ENCODE measurements around the gene TBC1D10A.
"Not testable (repeated sequence)": the region's sequence is repeated elsewhere in the genome, so short reads cannot be mapped to it uniquely, and the experiment has no call there.

DNA sequence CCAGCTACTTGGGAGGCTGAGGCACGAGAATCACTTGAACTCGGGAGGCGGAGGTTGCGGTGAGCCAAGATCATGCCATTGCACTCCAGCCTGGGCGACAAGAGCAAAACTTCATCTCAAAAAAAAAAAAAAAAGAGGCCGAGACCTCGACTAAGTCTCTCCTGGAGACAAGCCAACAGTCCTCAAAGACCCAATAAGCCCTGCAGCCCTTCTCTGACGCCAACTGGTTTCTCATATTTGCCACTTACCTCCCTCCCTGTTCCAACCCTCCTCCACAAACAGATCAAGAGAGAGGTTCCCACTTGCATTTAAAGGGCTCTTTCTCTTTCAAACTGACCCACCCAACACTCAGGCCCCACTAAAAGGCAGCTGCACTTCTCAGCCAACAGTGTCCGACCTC is 11.6 kb upstream of the TBC1D10A start:
- TF ChIP-seq, protein P1, sequence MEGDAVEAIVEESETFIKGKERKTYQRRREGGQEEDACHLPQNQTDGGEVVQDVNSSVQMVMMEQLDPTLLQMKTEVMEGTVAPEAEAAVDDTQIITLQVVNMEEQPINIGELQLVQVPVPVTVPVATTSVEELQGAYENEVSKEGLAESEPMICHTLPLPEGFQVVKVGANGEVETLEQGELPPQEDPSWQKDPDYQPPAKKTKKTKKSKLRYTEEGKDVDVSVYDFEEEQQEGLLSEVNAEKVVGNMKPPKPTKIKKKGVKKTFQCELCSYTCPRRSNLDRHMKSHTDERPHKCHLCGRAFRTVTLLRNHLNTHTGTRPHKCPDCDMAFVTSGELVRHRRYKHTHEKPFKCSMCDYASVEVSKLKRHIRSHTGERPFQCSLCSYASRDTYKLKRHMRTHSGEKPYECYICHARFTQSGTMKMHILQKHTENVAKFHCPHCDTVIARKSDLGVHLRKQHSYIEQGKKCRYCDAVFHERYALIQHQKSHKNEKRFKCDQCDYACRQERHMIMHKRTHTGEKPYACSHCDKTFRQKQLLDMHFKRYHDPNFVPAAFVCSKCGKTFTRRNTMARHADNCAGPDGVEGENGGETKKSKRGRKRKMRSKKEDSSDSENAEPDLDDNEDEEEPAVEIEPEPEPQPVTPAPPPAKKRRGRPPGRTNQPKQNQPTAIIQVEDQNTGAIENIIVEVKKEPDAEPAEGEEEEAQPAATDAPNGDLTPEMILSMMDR (IDR thresholded peaks at IDR 0.05) = not testable (repeated sequence)
- TF ChIP-seq POLR2A (IDR thresholded peaks at IDR 0.05) = not testable (repeated sequence)
